DOHH2 (cell line): ENCODE measurements around the gene CPSF4L.
A peak's percentile ranks its signal among the peaks of the same experiment; 100 is the strongest.

ENCODE experiments used
- H3F3A ChIP-seq: fragments of 200-600 bp; sonication (generic), shearing (Covaris generic); 2 replicates; pipeline ENCODE4 v1.6.0; 2016; ENCODE audit warnings: antibody characterized with exemption, mild to moderate bottlenecking; ENCODE audit not compliant: control insufficient read depth, insufficient read depth
- H3K27ac ChIP-seq: fragments of 200-600 bp; sonication (generic); 2 replicates; pipeline ENCODE4 v1.5.1; 2014; ENCODE audit warnings: low read depth, mild to moderate bottlenecking, low read length, moderate library complexity
- H3K27me3 ChIP-seq: fragments of 200-600 bp; sonication (generic); 2 replicates; pipeline ENCODE4 v1.6.1; 2014; ENCODE audit warnings: mild to moderate bottlenecking, low read length, mixed read lengths; ENCODE audit not compliant: control insufficient read depth
- H3K36me3 ChIP-seq: fragments of 200-600 bp; sonication (generic); 2 replicates; pipeline ENCODE4 v1.6.1; 2014; ENCODE audit warnings: mild to moderate bottlenecking, low read length, moderate library complexity, mixed read lengths; ENCODE audit not compliant: control insufficient read depth
- H3K4me1 ChIP-seq: fragments of 200-600 bp; sonication (generic); 2 replicates; pipeline ENCODE4 v1.6.1; 2014; ENCODE audit warnings: mild to moderate bottlenecking, low read length, mixed read lengths; ENCODE audit not compliant: control insufficient read depth
- H3K4me2 ChIP-seq: fragments of 200-600 bp; sonication (generic); 2 replicates; pipeline ENCODE4 v1.6.0; 2014; ENCODE audit warnings: mild to moderate bottlenecking, low read length, moderate library complexity
- H3K4me3 ChIP-seq: fragments of 200-600 bp; sonication (generic); 2 replicates; pipeline ENCODE4 v1.5.1; 2014; ENCODE audit warnings: mild to moderate bottlenecking, low read length, mixed read lengths
- H3K79me2 ChIP-seq: fragments of 200-600 bp; sonication (generic); 2 replicates; pipeline ENCODE4 v1.6.1; 2014; ENCODE audit warnings: mild to moderate bottlenecking, low read length, mixed read lengths; ENCODE audit not compliant: control insufficient read depth
- H3K9me2 ChIP-seq: fragments of 200-600 bp; sonication (generic); replicated peaks from 2 replicates; pipeline ENCODE4 v1.6.1; 2014; ENCODE audit warnings: mild to moderate bottlenecking, low read length, mixed read lengths; ENCODE audit not compliant: control insufficient read depth
- H3K9me3 ChIP-seq: fragments of 200-600 bp; sonication (generic); 2 replicates; pipeline ENCODE4 v1.6.1; 2014; ENCODE audit warnings: antibody characterized with exemption, low read length, mixed read lengths; ENCODE audit not compliant: control insufficient read depth, insufficient read depth
- H4K20me1 ChIP-seq: fragments of 200-600 bp; sonication (generic); 2 replicates; pipeline ENCODE4 v1.6.0; 2014; ENCODE audit warnings: low read depth, mild to moderate bottlenecking, antibody characterized with exemption, low read length, moderate library complexity; ENCODE audit not compliant: control insufficient read depth, insufficient read depth
- CTCF ChIP-seq: fragments of 200-600 bp; sonication (generic); IDR thresholded peaks from one replicate; pipeline ENCODE4 v1.5.1; 2014; ENCODE audit warnings: antibody characterized with exemption, mild to moderate bottlenecking, low read depth, low read length; ENCODE audit not compliant: poor library complexity, severe bottlenecking
- EZH2phosphoT487 ChIP-seq: fragments of 200-600 bp; sonication (generic); IDR thresholded peaks from 2 replicates; pipeline ENCODE4 v1.6.1; 2017; ENCODE audit warnings: borderline replicate concordance, mild to moderate bottlenecking, antibody characterized with exemption, low read length, moderate library complexity, mixed read lengths

The CPSF4L gene

GRCh38 chr17:73256220-73256619 is 5.5 kb downstream of the CPSF4L start:
- no peak for TF ChIP-seq EZH2phosphoT487
- no peak for TF ChIP-seq CTCF
- no peaks in the 10 kb centered on the region for H3K36me3 ChIP-seq
- no peaks in the 10 kb centered on the region for H3K27me3 ChIP-seq
- no peaks in the 10 kb centered on the region for H3K4me1 ChIP-seq
- no peak overlapping the region for H3K4me2 ChIP-seq
- H3K9me3 ChIP-seq: no peaks in the 10 kb centered on the region
- H3K9me2 ChIP-seq: no peaks in the 10 kb centered on the region
- no peaks in the 10 kb centered on the region for H4K20me1 ChIP-seq
- no peak overlapping the region for H3K4me3 ChIP-seq
- no peaks in the 10 kb centered on the region for H3K79me2 ChIP-seq
- no peak overlapping the region for H3K27ac ChIP-seq
- H3F3A ChIP-seq: no peaks in the 10 kb centered on the region

- H3K36me3 ChIP-seq: no peaks in the 10 kb centered on the region
- no peaks in the 10 kb centered on the region for H3K27me3 ChIP-seq
- no peak overlapping the region for H3K4me2 ChIP-seq
- no peaks in the 10 kb centered on the region for H3K79me2 ChIP-seq
- no peak overlapping the region for H3K4me3 ChIP-seq
- H3F3A ChIP-seq: no peaks in the 10 kb centered on the region
- no peaks in the 10 kb centered on the region for H3K9me2 ChIP-seq
- no peaks in the 10 kb centered on the region for H4K20me1 ChIP-seq
- TF ChIP-seq EZH2phosphoT487 (no peak), CTCF (peak; percentile 97)
- no peaks in the 10 kb centered on the region for H3K4me1 ChIP-seq
- no peaks in the 10 kb centered on the region for H3K9me3 ChIP-seq
- H3K27ac ChIP-seq: no peak overlapping the region
Measured at GRCh38 chr17:73255671-73256181, 6.0 kb downstream of the CPSF4L start.

GRCh38 chr17:73251871-73252270 is 9.8 kb downstream of the CPSF4L start:
- Histone ChIP-seq H3K36me3 (peaks cover 19% of the 10 kb centered on the region; the same call in 1 of the 2 replicates), H3K4me2 (no peak overlapping the region), H3K27ac (no peak overlapping the region), H3K4me1 (no peaks in the 10 kb centered on the region), H3K9me2 (no peaks in the 10 kb centered on the region), H3K79me2 (no peaks in the 10 kb centered on the region), H3K4me3 (no peak overlapping the region), H3K27me3 (no peaks in the 10 kb centered on the region), H4K20me1 (peaks cover 3% of the 10 kb centered on the region; the same call in 1 of the 2 replicates), H3K9me3 (no peaks in the 10 kb centered on the region), H3F3A (0 out of 2 replicates have a peak, but pooled peaks cover 3% of the 10 kb centered on the region)
- TF ChIP-seq CTCF: no peak
- TF ChIP-seq EZH2phosphoT487: no peak
